Stimulated activated CD4-positive, alpha-beta T cell treated with anti-CD3 and anti-CD28 coated beads, Interleukin-12 subunit alpha, Interleukin-12 subunit beta, amount 100 ng/mL, for 48 hours (primary cell): ENCODE results near the gene EEPD1.
A peak's percentile ranks its signal among the peaks of the same experiment; 100 is the strongest.
"Not testable (repeated sequence)": the region's sequence is repeated elsewhere in the genome, so short reads cannot be mapped to it uniquely, and the experiment has no call there.

Experiments used
- DNase-seq, 3 donors: peaks; one replicate each; pipeline ENCODE4 v3.0.0-alpha.2; 2020; ENCODE audit warnings: low read depth in 2 of 3, low spot score in 1 of 3

The EEPD1 gene

DNA sequence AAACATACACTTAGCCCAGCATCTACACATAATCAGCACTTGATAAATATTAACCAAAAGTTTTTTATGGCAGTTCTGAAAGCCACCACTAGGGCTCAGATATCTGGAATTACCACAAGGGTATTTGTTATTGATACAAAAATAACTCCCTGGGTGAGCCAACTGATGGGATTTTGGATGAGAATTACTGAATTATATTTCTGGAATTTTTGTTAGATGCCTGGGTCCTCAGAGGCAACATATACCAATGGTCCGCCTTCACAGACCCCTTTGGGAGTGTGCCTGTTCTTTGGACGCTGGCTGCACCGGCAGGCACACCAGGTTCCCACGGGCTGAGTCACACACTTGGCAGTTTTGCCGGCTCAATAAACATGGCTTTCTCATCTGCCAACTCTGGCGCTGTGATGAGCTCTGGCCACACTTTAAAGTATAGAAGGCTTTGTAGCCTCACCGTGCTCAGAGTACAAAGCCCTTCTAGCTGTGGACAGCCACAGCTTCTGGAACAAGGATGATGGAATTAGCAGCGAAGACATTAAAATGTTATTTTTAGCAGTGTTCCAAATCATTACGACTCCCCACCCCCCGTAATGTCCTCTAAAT, 24.5 kb upstream of the EEPD1 start:
- no peak for DNase-seq

GRCh38 chr7:36129048-36129534, 24.0 kb upstream of the EEPD1 start:
- no peak for DNase-seq

DNA sequence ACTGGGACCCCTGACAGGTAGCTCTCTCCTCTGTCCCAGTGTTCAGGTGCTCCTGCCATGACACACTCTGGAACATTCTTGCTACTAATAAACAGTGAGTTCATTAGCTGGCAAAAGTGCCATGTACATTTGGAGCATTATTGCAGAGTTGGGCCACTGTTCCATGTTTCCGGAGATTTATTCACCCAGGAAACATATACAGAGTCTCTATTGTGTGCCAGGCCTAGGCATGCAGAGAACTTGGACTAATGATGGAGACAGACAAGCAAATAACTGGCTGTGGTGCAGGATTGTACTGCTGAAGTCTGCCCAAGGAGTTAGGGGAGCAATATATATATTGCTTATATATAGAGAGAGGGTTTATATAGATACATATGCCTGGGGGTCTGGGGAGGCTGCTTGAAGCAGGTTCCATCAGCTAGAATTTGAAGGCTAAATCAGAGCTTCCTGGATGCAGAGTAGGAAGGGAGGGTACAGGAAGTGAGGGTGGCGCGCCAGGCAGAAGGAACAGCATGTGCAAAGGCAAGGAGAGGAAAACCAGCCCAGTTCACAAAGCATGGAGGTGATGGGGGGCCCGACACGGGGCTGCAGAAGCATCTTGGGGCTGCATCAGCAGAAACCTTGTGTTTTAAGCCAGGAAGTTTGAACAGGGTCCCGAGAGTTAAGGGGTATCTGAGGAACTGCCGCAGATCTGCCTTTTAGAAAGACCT, 22.7 kb upstream of the EEPD1 start:
- DNase-seq, result no peak

GRCh38 chr7:36131026-36131425, 22.0 kb upstream of the EEPD1 start:
- DNase-seq, result no peak

DNA sequence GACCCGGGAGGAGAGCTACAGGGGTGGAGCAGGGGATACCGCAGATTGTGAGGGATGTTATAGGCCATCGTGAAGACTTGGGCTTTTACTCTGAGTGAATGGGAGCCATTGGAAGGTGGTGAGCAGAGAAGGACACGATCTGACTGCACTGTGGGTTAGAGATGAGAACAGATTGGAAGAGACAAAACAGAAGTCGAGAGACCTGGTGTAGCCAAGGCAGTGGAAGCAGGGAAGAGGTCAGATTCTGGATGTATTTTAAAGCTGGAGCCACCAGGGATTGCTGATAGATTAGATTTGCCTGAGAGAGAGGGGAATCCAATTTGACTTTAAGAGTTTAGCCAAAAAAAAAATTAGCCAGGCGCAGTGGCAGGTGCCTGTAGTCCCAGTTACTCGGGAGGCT, 21.6 kb upstream of the EEPD1 start:
- no peak for DNase-seq

DNA sequence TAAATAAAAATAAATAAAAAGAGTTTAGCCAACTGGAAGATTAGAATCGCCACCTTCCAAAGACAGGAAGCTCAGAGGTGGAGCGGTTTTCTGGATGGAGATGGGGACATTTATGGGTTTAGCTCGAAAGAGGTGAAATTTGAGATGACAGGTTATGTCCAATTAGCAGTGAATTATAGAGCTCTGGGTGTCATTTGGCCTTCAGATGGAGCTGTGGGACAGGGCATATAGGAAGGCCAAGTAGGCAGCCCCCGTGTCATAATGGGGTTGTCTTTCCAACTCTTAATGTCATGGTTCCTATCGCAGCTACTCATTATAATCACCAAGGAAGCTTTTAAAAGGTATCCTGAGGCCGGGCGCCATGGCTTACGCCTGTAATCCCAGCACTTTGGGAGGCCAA, 21.0 kb upstream of the EEPD1 start:
- no peak for DNase-seq

DNA sequence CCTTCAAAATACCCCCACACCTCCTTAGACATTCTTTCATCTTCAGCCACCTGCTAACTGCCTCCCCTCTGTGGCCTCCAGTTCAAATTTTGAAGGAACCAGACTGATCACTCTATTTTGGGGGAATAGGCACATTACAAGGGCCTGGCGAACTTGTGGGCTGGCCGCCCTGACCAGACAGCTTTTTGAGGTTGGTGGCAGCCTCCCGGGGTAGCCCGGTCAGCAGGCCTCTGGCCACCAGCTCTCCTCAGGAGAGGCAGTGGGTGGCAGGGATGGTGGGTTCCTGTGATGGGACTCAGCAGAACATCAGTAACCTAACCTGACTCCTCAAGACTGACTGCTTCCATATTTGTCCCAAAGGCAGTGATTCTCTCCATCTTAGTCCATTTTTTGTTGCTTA, 17.4 kb upstream of the EEPD1 start:
- no peak for DNase-seq

GRCh38 chr7:36137258-36137657, 15.8 kb upstream of the EEPD1 start:
- DNase-seq, result no peak

GRCh38 chr7:36137754-36138153, 15.3 kb upstream of the EEPD1 start:
- no peak for DNase-seq

- no peak for DNase-seq
Observed at GRCh38 chr7:36138209-36138608, 14.8 kb upstream of the EEPD1 start.

DNA sequence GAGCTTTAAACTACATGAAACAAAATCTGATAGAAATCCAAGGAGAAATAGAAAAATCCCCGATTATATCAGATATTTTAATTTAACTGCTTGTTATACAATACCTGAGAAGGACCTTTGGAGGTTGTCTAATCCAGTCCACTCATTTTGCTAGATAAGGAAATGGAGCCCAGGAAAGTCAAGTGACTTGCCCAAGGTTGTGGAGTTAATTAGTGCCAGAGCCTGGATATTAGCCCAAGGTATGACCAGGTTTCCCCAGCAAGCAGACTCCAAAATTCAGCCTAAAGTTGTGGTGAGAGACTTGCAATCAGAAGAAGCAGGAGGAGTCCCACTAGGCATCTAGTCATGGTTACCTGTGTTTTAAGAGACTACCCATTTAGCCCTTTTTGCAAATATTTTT, 11.7 kb upstream of the EEPD1 start:
- no peak for DNase-seq

DNA sequence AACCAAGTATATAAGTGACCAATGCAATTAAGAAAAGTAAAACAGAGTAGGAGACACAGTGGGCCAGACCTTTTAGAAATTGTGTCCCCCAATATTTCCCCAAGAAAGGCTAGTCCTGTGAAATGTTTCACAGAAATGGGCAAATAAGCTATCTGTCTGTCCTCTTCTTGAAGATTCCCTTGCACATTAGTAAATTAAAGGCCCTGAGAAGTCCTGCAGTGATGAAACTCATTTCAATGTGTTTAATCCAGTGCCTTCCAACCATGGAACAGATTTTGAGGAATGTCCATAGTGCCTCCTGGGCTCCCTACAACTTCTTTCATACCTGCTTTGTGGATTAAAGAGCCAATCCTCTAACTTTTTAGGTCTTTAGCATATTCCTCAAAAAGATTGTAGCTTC, 11.2 kb upstream of the EEPD1 start:
- no peak for DNase-seq

DNA sequence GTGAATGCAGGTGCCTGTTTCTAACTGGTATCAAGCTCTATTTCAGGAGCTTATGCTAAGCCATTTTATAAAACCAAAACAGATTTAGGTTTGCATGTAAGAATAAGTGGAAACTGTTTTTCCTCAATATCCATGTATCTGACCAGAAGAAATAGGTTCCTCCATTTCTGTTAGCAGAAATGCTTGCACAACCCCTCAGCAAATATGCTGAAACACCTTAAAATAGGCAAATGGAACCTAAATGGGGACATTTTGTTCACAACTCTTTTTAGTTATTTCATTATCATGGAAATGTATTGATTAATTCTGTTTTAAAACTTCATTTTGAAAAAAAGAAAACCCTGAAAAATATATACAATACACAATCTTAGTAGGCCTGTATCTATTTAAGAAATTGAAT, 8.9 kb upstream of the EEPD1 start:
- DNase-seq, result no peak

- DNase-seq, result no peak
Observed at GRCh38 chr7:36145686-36146085, 7.4 kb upstream of the EEPD1 start.

DNA sequence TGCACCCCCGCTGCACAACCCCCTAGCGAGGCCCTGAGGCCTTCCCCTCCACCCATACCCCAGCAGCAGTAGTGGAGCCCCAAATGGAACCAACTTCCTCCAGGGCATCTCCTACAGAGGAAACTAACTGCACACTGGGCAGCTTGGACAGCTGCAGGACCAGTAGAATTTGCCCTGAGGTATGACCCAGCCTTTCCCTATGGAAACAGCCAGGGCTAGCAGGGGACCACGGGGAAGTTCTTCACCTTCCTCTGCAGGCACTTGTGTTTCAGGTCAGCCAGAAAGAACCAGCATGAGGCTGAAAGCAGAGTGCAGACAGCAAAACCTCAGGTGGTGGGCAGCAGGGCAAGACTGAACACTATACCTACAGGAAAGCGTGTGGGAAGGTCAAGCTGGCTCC, 5.7 kb upstream of the EEPD1 start:
- DNase-seq, result no peak

DNA sequence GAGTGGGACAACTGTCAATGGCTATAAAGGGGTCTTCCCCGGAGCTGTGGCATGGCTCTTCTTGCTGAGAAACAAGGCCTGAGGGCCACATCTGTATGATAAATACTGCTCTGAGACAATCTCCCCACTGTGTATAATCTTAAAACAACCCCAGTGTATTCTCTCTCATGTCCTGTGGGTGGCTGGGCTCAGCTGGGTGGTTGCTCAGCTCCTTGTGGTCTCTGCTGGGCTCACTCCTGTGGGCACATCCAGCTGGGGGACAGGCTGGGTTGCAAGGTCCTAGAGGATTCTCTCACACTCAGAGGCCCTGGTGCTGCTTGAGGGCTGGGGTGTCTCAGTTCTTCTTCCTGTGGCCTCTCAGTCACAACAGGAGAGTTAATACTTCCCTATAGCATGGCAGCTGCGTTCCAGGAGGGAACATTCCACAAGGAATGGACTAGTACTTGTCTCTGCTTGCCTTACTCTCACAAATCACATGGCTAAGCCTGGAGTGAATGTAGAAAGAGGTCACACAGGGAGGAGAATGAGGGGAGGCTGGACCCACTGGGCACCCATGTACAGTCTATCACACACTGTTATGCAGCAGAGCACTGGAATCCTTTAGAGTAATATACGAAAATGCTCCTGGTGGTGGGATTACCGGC, 4.5 kb upstream of the EEPD1 start:
- DNase-seq, result no peak

GRCh38 chr7:36149240-36149639, 3.8 kb upstream of the EEPD1 start:
- not testable (repeated sequence) for DNase-seq

- no peak for DNase-seq
Observed at GRCh38 chr7:36149694-36150452, 3.2 kb upstream of the EEPD1 start.

DNA sequence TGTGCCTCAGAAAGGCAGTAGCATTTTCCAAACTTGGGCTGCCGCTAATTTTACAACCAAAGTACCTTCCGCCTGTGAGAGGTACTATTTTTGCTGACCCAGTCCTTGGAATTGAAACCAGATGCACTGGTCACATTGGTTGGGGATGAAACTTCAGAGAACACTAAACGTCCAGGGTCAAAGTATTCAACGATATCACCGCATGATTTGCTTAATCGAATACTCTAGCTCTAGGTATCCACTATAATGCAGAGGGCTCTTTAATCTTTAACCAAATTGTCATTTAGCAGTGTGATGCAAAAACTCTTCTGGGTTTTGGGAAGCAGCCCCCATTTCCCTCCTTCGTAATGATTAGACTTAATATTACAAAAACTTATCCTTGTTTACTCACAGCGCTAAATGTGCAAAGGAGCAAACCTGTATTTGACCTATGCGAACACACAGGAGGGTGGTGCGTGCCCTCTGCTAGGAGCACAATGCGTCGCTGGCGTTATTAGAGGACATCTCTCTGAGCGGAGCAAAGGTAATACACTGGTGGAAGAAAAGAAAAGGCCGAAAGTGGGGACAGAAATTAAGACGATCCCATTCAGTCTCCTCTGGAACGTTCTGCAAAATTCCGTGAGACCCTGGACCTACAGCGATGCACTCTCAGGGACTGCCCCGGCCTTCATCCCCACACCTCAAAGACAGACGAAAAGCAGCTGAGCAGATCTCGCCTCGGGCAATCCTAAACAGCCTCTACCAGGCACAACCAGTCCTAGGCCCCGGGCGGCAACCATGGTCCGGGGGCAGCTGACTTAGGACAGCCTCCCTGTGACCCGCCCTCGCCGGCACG, 916 bp upstream of the EEPD1 start:
- no peak for DNase-seq

- peak in 1 of 3 donors; percentile 7 for DNase-seq
Observed at GRCh38 chr7:36153571-36154097, 580 bp downstream of the EEPD1 start.
